M059J (cell line): ENCODE data around the gene NAPEPLD. TPM values are rescaled to one million over a fixed set of nuclear protein-coding genes. Genes with fewer than 3 reads are reported as not detected.
"Not testable (repeated sequence)": the region's sequence is repeated elsewhere in the genome, so short reads cannot be mapped to it uniquely, and the experiment has no call there.

Experiments
- DNase-seq: peaks from one replicate; pipeline ENCODE4 v3.0.0-alpha.2; 2012; ENCODE audit warnings: low read depth
- total RNA-seq: library from RNA; depleted of rRNA; stranded (reverse); fragments of >200 nt; shearing (Covaris generic); gene quantifications from 2 replicates; pipeline ENCODE4 v1.2.3, GENCODE V29; 2014; rRNA removed

Gene NAPEPLD
- 6.8 and 7.5 TPM in 2 replicates for total RNA-seq

DNA sequence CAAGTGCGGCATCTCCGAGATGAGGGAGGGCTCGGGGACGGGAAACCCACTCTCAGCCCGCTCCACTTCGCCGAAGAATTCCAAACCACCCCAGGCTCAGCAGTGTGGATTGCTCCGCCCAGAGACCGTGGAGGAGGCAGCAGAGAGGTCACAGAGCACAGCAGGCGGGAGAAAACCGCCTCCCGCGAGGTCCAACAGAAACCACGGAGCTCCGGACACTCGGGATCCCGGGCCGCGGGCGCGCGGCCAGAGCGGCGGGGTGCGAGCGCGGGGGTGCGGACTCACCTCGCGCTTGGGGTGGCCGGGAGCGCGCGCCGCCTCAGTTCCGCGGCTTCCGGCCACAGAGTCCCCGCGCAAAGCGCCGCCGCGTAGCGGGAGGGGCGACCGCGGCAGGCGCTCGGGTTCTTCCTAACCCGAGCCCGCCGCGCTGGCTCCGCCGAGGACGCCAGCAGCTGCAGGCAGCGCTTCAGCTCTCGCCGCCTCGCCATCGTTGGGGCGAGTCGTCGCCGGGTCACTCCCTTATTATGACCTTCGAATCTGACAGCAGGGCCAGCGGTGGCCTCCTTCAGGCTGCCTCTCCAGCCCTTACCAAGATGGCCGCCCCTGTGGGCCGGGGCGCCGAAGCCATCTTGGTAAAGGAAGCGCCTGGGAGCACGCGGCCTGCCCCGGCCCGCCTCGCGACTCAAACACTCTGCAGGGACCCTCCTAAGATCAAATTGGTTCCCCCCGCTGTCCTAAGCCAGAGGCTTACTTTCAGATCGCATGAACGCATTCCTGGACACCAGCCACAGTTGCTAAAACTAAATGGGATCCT lies at the start of gene NAPEPLD:
Gene NAPEPLD, minus strand, starts transcription at position 106 of the 814 bp plus-strand sequence. CDS start 20,323 bp downstream, outside the sequence.
- peak; percentile 92 for DNase-seq

DNA sequence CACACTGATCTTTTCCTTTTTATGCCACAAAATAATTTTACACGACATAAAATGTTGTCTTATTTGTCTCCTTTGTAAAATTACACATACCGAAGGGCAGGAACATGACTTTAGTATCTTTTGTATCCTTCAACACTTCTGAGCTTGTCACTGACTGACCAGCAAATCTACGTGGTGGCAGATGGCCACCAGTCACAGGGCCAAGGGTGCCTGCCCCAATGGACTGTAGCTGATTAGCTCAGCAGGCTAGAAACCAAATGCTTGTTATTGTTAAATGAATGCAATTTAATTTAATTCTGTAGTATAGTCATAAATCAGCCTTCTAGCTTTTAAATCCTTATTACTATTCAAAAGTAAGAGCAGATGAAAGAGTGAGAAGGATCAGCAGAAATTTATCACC lies 49.2 kb upstream of the NAPEPLD start:
- not testable (repeated sequence) for DNase-seq

DNA sequence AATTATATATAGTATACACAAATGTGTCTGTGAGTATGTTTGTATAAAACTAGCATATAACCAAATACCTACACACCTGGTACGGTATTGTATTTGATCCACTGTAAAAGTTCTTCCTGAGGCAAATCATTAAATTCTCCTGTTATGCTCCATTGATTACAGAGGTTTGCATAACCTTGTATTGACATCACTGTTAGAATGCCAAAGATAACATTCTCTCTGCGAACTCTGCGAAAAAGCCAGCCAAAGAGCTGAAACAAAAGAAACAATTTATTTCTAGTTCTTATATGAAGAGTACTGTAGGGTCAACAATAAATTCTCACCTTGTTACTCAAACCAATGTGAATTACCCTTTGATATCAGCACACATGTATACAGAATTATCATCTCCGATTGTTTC lies 46.5 kb upstream of the NAPEPLD start:
- not testable (repeated sequence) for DNase-seq

DNA sequence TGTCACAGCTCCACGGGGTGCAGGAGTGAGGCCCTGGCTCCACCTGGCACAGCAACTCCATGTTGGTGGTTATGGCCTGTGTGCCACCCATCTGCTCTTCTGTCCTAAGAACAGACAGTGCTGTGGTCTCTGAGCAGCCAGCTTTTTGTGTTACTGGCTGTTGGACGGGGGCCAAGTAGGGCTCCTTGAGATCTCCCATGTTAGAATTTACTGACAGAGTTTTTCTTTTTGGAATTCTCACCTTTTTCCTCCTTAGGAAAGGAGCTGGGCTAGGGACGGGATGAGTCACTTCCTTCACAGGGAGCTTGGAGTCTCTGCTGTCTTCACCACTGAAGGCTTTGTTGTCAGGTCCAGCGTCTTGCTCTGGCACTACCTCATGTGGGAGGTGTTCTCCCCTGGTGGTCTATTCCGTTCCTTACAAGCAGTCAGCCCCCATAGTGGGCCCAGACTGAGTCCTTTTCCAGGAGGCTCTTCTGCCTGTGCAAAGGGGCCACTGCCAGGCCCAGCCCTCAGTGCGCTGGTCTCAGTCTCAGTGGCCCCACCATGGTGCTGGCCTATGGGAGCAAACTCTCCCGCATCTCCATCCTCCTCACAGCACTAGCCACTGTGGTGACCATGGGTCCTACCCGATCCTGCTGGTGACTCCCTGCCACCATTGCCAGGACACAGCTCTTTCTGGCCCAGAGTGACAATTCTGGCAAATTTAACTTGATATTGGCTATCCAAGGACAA lies 23.7 kb upstream of the NAPEPLD start:
- DNase-seq, result peak; percentile 53

DNA sequence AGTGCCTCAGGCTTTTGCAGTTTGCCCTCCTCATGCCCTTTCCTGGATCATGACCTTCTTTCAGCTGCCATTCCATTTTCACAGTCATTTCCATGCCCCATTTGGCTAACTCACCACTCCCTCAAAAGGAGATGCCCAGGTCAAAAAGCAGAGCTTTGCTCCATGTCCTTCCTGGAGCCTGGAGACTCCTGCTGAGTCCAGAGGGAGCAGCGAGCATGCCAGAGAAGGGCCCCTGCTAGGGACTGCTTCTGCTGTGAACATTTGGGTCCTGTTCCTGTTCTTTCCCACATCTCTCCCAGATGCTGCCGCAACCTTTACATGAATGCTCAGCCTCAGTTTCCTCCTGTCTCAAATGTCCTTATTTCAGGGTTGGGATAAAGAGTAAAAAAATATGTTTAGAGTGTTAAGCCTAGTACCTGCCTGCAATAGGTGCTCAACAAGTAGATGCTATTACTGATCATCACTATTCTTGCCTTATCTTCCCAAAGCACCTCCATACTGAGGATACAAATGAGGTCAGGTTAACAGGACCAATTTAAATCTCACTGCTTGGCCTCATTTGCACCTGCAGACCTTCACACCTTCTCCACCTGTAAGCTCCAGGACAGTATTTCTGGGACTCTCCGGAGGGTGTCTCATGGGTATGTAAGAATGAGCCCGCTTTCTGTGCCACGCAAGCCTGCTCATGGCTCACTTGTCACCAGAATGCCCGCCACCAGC lies 23.0 kb upstream of the NAPEPLD start:
- not testable (repeated sequence) for DNase-seq

DNA sequence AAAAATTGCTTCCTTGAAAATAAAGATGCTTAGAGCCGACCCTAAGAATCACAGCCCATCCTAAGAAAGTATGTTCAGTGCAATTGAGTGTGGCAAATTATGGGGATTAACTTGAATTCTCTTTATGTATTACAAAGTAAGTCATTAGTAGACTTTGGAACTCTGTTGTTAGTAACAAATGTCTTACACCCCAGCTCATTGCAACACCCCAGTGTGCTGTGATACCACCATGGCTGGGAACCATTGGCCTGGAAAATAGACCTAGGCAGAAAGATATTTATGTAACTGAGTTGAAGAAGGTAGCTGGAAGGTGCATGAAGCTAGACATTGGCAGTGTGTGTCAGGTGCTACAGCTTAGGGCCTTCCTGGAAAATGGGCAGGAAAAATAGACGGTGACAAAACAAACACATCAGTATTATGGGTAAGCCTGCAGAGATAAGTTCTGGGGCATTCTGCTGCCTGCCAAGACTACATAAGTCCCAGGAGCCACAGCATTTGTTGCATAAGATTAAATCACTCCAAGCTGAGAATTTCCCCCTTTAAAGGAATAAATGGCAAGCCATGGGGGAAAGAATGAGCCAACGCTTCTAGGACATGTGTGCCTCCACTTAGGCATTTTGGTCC lies 18.1 kb upstream of the NAPEPLD start:
- DNase-seq, result not testable (repeated sequence)

DNA sequence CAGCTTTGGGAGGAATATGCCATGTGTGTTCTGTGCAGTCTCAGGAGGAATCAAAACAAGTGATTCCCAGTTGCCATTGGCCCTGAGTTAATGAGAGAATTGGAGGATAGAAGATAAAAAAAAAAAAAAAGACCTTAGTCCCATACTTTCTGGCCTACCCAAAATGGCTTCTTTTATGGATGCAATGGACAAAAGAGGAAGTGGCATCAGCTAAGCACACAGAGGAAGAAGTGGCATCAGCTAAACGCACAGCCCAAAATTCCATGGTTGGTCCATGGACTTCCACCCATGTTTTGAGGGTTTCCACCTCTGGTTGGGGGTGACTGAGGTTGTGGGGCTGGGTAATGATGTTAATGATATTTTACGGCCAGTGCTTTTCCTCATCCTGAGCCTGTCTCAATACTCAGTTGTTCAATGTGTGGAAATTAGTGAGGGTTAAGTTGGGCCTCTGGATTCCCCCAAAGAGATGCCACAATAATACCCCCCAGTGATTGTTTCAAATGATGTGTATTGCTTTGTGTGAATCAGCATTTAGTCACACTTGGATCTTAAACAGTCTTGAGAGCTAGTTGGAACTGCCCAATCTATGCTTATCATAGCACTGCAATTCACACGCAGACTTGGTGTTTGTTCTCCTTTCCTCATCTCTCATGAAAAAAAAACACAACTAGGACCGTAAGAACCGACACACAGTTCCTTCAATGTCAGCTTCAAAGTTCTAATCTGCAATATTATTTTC lies 14.4 kb upstream of the NAPEPLD start:
- peak; percentile 81 for DNase-seq

DNA sequence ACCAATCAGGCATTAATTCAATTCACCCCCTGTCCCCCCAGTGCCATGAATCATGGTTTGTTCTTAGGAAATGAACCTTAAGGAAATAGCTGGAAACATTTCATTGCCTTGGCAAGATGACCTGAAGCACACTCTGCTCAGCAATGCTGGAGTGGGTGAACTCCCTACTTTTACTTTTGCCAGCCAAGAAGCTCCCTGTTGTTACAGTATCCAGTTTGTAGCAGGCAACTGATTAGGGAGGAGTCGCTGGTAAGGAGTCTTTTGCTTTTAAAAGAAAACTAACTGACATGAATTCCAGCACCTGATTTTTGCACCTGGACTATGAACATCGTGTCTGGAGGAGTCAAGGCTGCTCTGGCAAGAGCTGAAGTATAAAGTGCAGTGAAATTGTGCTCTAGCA lies 13.7 kb upstream of the NAPEPLD start:
- peak; percentile 78 for DNase-seq

DNA sequence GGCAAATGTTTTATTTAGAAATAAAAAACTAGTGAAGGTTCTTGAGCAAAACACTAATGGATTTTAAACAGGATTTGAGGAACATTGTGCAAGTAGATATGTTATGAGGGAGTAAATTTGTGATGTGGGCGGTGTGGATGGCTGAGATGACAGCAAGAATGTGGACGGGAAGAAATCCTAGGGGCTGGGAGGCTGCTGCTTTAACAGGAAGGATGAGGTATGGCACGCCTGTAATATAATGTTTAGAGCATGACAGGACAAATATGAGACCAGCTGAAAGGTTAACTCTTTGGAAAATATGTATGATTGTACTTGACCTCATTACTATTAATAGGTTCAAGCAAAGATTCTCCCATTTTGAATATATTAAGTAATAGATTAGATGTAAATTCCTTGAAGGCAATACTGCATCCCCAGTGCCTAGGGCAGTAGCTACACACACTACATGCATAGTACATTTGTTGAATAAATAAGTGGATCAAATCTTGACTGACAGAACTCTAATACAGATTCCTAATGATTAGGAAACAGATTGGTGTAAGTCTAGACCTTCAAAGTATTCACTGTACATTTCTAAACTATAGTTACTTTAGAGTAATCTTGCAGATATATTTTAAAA lies 13.2 kb upstream of the NAPEPLD start:
- not testable (repeated sequence) for DNase-seq

DNA sequence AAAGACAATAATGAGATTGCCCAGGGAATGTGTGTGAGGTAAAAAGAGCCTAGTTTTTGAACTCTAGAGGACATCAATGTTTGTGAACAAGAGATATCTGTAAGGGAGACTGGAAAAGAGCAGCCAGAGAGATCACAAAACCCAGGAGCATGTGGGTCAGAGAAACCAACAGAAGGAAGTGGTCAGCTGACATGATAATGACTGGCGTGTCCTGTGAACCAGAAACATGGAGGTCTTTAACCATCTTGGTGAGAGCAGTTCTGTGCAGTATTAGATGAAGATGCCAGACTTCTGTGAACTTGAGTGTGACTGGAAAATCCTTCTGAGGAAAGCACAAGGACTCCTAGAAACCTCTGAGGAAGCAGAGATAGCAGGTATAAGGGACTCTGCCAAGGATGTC lies 10.2 kb upstream of the NAPEPLD start:
- DNase-seq, result not testable (repeated sequence)

DNA sequence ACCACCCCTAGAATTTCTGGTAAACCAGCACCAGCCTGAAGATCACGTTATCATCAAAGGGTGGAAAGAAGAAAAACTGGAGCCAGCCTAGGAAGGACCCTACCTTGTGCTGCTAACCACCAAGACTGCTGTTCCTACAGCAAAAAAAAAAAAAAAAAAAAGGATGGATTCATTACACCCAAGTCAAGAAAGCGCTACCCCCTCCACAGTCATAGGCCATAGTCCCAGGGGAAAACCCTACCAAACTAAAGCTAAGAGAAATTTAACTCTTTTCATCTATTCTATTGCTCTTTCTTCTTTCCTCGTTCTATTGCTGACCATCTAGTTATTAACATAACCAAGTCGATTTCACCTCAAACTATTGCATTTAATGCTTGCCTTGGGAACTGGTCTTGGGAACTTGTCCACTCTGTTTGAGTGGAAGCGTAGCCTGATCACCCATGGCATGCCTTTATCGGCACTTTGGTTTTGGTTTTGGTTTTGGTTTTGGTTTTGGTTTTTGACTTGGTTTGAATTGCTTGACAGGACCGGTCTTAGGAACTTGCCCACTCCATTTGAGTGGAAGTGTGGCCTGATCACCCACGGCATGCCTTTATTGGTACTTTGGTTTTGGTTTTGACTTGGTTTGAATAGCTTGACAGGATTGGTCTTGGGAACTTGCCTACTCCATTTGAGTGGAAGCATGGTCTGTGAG lies 6.6 kb upstream of the NAPEPLD start:
- peak; percentile 34 for DNase-seq

DNA sequence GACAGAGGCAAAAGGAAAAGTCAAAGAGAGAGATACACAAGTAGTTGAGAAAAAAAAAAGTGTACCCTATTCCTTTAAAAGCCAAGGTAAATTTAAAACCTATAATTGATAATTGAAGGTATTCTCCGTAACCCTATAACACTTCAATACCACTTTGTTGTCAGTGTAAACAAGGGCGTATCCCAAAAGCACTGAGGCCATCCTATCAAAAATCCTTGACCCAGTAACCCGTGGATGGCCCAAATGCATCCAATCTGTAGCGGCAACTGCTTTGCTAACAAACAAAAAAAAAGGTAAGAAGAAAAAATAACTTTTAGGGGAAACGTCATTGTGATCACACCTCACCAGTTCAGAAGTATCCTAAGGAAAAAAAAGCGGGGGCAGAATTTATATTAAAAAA lies 5.1 kb upstream of the NAPEPLD start:
- DNase-seq, result no peak

DNA sequence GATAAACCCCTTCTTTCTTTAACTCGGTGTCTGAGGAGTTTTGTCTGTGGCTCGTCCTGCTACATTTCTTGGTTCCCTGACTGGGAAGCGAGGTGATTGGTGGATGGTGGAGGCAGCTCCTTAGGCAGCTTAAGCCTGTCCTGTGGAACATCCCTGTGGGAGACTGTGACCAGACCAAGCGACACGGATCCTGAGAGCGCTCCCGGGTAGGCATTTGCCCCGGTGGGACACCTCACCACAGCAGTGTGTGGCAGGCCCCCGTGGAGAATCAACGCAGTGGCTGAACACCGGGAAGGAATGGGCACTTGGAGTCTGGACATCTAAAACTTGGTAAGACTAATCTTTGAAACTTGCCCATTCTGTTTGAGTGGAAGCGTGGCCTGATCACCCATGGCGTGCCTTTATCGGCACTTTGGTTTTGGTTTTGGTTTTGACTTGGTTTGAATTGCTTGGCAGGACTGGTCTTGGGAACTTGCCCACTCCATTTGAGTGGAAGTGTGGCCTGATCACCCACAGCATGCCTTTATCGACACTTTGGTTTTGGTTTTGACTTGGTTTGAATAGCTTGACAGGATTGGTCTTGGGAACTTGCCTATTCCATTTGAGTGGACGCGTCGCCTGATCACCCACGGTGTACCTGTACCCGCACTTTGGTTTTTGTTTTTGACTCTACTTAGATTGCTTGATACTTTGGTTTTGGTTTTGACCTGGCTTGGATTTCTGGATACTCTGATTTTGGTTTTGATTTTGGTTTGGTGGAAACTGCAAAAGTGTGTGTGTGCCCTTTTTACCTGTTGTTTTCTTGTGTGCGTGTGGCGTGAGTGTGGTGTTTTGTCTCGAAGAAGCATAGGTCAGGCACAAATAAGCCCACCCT lies 4.1 kb upstream of the NAPEPLD start:
- DNase-seq, result peak; percentile 57

DNA sequence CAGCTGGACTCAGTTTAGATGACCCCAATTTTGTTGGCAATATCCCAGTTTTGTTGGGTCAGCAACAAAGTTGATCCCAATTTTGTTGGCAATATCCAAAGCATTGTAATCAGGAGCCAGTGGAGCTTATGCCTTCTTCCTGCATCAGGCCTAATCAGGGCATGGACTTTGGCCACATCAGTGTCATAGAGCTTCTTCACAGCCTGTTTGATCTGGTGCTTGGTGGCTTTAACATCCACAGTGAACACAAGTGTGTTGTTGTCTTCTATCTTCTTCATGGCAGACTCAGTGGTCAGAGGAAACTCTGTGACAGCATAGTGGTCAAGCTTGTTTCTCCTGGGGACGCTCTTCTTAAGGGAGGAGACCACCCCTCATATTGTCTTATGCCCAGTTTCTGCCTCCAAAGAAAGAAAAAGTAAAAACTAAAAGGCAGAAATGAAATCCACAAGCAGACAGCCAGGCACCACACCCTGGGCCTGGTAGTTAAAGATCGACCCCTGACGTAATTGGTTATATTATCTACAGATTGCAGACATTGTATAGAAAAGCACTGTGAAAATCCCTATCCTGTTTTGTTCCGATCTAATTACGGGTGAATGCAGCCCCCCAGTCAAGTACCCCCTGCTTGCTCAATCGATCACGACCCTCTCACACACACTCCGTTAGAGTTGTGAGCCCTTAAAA lies 3.2 kb upstream of the NAPEPLD start:
- DNase-seq, result not testable (repeated sequence)

DNA sequence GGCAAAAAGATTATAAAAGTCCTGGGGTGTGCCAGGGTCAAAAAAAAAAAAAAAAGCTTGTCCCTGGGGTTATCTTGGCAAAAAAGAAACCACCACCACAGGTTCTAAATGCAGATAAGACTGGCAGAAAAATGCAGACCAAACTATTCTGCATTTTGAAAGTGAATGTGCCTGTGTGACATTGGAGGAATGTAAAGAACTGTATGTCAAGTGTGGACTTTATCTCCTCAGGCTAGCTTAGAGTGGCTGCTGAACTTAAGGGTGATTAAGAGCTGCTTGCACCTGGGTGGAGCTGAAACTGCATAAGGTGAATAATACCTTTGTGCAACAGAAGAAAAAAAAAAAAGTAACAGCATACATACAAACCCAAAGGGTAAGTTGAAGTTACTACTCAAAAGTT lies 1.3 kb upstream of the NAPEPLD start:
- peak; percentile 12 for DNase-seq

DNA sequence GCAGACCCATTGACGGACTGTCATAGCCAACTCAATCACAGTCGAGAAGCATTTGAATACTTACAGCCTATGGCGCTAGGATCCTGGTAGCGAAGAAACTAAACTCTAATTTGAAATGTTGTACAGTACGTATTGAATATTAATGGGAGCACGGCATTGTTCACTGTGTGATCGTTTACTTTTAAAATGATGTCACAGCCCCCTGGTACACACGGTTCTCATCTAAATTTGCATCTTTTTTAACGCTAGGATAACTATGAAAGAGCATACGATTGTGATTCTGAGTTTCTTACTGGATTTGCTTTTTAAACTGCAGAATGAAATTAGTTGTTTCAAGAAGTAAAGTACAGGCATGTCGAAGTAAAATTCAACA lies 895 bp upstream of the NAPEPLD start:
- no peak for DNase-seq

DNA sequence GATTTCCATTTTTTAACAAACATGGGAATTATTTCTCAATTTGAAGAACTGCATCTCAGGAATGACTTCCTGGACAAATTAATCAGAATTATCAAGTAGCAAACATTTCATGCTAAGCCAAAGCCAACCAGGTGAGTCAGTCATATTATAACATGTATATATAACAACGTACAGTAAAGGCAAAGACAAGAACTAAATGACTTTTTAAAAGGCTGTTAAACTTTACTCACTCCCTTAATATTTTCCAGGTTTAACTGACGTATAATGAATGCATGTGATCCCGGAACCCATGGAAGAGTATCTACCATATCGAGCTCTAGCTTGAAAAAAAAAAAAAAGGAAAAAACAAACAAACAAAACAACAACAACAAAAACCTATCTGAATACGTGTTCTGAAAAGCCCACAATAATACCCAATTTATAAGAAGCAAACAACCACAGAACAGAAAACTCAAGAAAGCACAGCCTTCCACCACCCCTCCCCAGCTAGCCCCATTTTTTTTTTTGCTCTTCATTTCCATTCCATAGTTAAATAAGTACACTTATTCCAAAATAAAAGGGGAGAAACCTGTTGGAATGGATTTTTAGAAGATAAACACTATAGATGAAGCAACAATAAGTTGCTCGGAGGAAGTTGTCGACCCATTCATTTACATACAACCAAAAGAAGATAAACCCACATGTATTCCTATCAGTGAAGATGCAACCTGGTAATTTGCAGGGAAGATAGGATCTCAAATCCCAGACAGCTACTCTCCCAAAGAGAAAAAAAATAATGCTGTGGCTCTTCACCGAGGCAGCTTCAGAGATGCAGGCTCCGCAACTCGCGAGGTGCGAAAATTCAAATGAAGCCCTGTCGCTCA lies 537 bp downstream of the NAPEPLD start:
- DNase-seq, result no peak
